Measurements from ENCODE around the gene APH1B.
"Not testable (repeated sequence)": the region's sequence is repeated elsewhere in the genome, so short reads cannot be mapped to it uniquely, and the experiment has no call there.

APH1B gene

GRCh38 chr15:63232943-63233342 is 44.5 kb upstream of the APH1B start:
- TF ChIP-seq GLIS3 (CRISPR knock-in tag; IDR thresholded peaks at IDR 0.05) = no peak
- TF ChIP-seq PATZ1 (CRISPR knock-in tag; IDR thresholded peaks at IDR 0.05; ENCODE audit: borderline replicate concordance) = no peak
- TF ChIP-seq CSRNP3 (CRISPR knock-in tag; IDR thresholded peaks at IDR 0.05) = no peak
- no peak for TF ChIP-seq SNAI2 (CRISPR knock-in tag; IDR thresholded peaks at IDR 0.05)
- no peak for TF ChIP-seq ZNF8 (CRISPR knock-in tag; IDR thresholded peaks at IDR 0.05)
- no peak for ATAC-seq

GRCh38 chr15:63233667-63234423 is 43.6 kb upstream of the APH1B start:
- TF ChIP-seq ZC3H10 (CRISPR knock-in tag; IDR thresholded peaks at IDR 0.05) = no peak
- TF ChIP-seq ISL1 (CRISPR knock-in tag; IDR thresholded peaks at IDR 0.05) = 0 out of 2 replicates have a peak, but pooled peaks have one; percentile 25
- ATAC-seq = peak; percentile 67

GRCh38 chr15:63234451-63234870 is 42.9 kb upstream of the APH1B start:
- peak; percentile 87 for ATAC-seq
- TF ChIP-seq ESRRG (CRISPR knock-in tag; IDR thresholded peaks at IDR 0.05) (no peak), CSDC2 (CRISPR knock-in tag; IDR thresholded peaks at IDR 0.05) (0 out of 2 replicates have a peak, but pooled peaks have one; percentile 23)

- no peak for TF ChIP-seq ZC3H10 (CRISPR knock-in tag; IDR thresholded peaks at IDR 0.05)
- 0 out of 2 replicates have a peak, but pooled peaks have one; percentile 21 for TF ChIP-seq CREB5 (CRISPR knock-in tag; IDR thresholded peaks at IDR 0.05; ENCODE audit: low read depth)
- TF ChIP-seq BACH2 (CRISPR knock-in tag; IDR thresholded peaks at IDR 0.05; ENCODE audit: borderline replicate concordance) = no peak
- no peak for TF ChIP-seq SNAI2 (CRISPR knock-in tag; IDR thresholded peaks at IDR 0.05)
- TF ChIP-seq ISL1 (CRISPR knock-in tag; IDR thresholded peaks at IDR 0.05) = peak; percentile 47
- no peak for TF ChIP-seq GLIS3 (CRISPR knock-in tag; IDR thresholded peaks at IDR 0.05)
- TF ChIP-seq PPARA (CRISPR knock-in tag; IDR thresholded peaks at IDR 0.05; ENCODE audit: borderline replicate concordance) = no peak
- no peak for TF ChIP-seq ZNF70 (CRISPR knock-in tag; IDR thresholded peaks at IDR 0.05)
- no peak for TF ChIP-seq OSR1 (CRISPR knock-in tag; IDR thresholded peaks at IDR 0.05)
- ATAC-seq = peak; percentile 21; the same call in 1 of the 3 replicates
Measured at GRCh38 chr15:63236272-63236671, 41.1 kb upstream of the APH1B start.

- TF ChIP-seq ZNF8 (CRISPR knock-in tag; IDR thresholded peaks at IDR 0.05) = peak; percentile 77
Measured at GRCh38 chr15:63237086-63237485, 40.3 kb upstream of the APH1B start.

GRCh38 chr15:63238171-63238570 is 39.2 kb upstream of the APH1B start:
- no peak for ATAC-seq
- TF ChIP-seq GLIS3 (CRISPR knock-in tag; IDR thresholded peaks at IDR 0.05) (no peak), POU6F1 (CRISPR knock-in tag; IDR thresholded peaks at IDR 0.05; ENCODE audit: borderline replicate concordance, low read depth) (no peak), SNAI2 (CRISPR knock-in tag; IDR thresholded peaks at IDR 0.05) (no peak), ZNF70 (CRISPR knock-in tag; IDR thresholded peaks at IDR 0.05) (no peak), PPARA (CRISPR knock-in tag; IDR thresholded peaks at IDR 0.05; ENCODE audit: borderline replicate concordance) (no peak), ZFP30 (CRISPR knock-in tag; IDR thresholded peaks at IDR 0.05) (no peak), ARNTL (CRISPR knock-in tag; IDR thresholded peaks at IDR 0.05; ENCODE audit: borderline replicate concordance, low read depth) (no peak), ZC3H10 (CRISPR knock-in tag; IDR thresholded peaks at IDR 0.05) (no peak), CREB5 (CRISPR knock-in tag; IDR thresholded peaks at IDR 0.05; ENCODE audit: low read depth) (no peak), CSRNP3 (CRISPR knock-in tag; IDR thresholded peaks at IDR 0.05) (no peak), TOX (CRISPR knock-in tag; IDR thresholded peaks at IDR 0.05; ENCODE audit: borderline replicate concordance) (no peak), ISL1 (CRISPR knock-in tag; IDR thresholded peaks at IDR 0.05) (no peak)

More at GRCh38 chr15:63237086-63237485, 40.3 kb upstream of the APH1B start:
- not testable (repeated sequence) for ATAC-seq
